Loucy (cell line): ENCODE results near the gene SRGAP2C.
"Not testable (repeated sequence)": the region's sequence is repeated elsewhere in the genome, so short reads cannot be mapped to it uniquely, and the experiment has no call there.

Experiments
- H2AFZ ChIP-seq: fragments of 200-600 bp; sonication (generic); 2 replicates; pipeline ENCODE4 v1.6.0; 2016; ENCODE audit warnings: antibody characterized with exemption, mild to moderate bottlenecking, low read length, moderate library complexity
- H3F3A ChIP-seq: fragments of 200-600 bp; 2 replicates; pipeline ENCODE4 v1.6.0; 2016; ENCODE audit warnings: antibody characterized with exemption, low read depth, mild to moderate bottlenecking
- H3K27me3 ChIP-seq: fragments of 200-600 bp; sonication (generic); 2 replicates; pipeline ENCODE4 v1.6.1; 2014; ENCODE audit warnings: low read length, mild to moderate bottlenecking; ENCODE audit not compliant: insufficient read depth, poor library complexity, severe bottlenecking
- H3K36me3 ChIP-seq: fragments of 200-600 bp; sonication (generic); 2 replicates; pipeline ENCODE4 v1.6.1; 2016; ENCODE audit warnings: low read length; ENCODE audit not compliant: insufficient read depth
- H3K4me1 ChIP-seq: fragments of 200-600 bp; sonication (generic); 2 replicates; pipeline ENCODE4 v1.5.1; 2014; ENCODE audit warnings: low read length, mild to moderate bottlenecking; ENCODE audit not compliant: insufficient read depth, poor library complexity, severe bottlenecking
- H3K4me2 ChIP-seq: fragments of 200-600 bp; sonication (generic); 2 replicates; pipeline ENCODE4 v1.6.0; 2014; ENCODE audit warnings: antibody characterized with exemption, low read length, low read depth, mild to moderate bottlenecking; ENCODE audit not compliant: poor library complexity, severe bottlenecking
- H3K4me3 ChIP-seq: fragments of 200-600 bp; sonication (generic); 2 replicates; pipeline ENCODE4 v1.5.1; 2014; ENCODE audit warnings: low read length, mild to moderate bottlenecking, mixed read lengths; ENCODE audit not compliant: poor library complexity, severe bottlenecking
- H3K79me2 ChIP-seq: fragments of 200-600 bp; sonication (generic); 2 replicates; pipeline ENCODE4 v1.6.1; 2014; ENCODE audit warnings: low read length; ENCODE audit not compliant: insufficient read depth
- H3K9ac ChIP-seq: fragments of 200-600 bp; sonication (generic); 2 replicates; pipeline ENCODE4 v1.6.0; 2014; ENCODE audit warnings: mild to moderate bottlenecking, low read depth, low read length, moderate library complexity; ENCODE audit not compliant: poor library complexity, severe bottlenecking
- H3K9me2 ChIP-seq: fragments of 200-600 bp; sonication (generic); replicated peaks from 2 replicates; pipeline ENCODE4 v1.6.1; 2016; ENCODE audit warnings: low read depth, low read length, mixed read lengths
- H3K9me3 ChIP-seq: fragments of 200-600 bp; sonication (generic); 2 replicates; pipeline ENCODE4 v1.6.1; 2014; ENCODE audit warnings: mild to moderate bottlenecking, antibody characterized with exemption, low read length, low read depth; ENCODE audit not compliant: insufficient read depth
- H4K20me1 ChIP-seq: fragments of 200-600 bp; sonication (generic); 2 replicates; pipeline ENCODE4 v1.6.0; 2014; ENCODE audit warnings: antibody characterized with exemption, low read length, mild to moderate bottlenecking; ENCODE audit not compliant: insufficient read depth, poor library complexity, severe bottlenecking

The SRGAP2C gene

GRCh38 chr1:121269973-121270372, 85.2 kb downstream of the SRGAP2C start:
- H3F3A ChIP-seq, H3K9me2 ChIP-seq, H4K20me1 ChIP-seq, H3K4me1 ChIP-seq, H3K79me2 ChIP-seq, H3K9ac ChIP-seq, H3K4me2 ChIP-seq, H3K36me3 ChIP-seq, H3K4me3 ChIP-seq, H3K9me3 ChIP-seq, H2AFZ ChIP-seq, H3K27me3 ChIP-seq: not testable (repeated sequence)

GRCh38 chr1:121271143-121271715, 86.5 kb downstream of the SRGAP2C start:
- not testable (repeated sequence) for H3K4me3 ChIP-seq, H3K9me2 ChIP-seq, H3F3A ChIP-seq, H3K9ac ChIP-seq, H3K79me2 ChIP-seq, H3K27me3 ChIP-seq, H3K36me3 ChIP-seq, H3K9me3 ChIP-seq, H3K4me2 ChIP-seq, H3K4me1 ChIP-seq, H2AFZ ChIP-seq, H4K20me1 ChIP-seq

- not testable (repeated sequence) for H3K9me3 ChIP-seq, H3K4me1 ChIP-seq, H3K27me3 ChIP-seq, H3K9ac ChIP-seq, H3K4me3 ChIP-seq, H3K79me2 ChIP-seq, H3K4me2 ChIP-seq, H4K20me1 ChIP-seq, H2AFZ ChIP-seq, H3K9me2 ChIP-seq, H3F3A ChIP-seq, H3K36me3 ChIP-seq
Observed at GRCh38 chr1:121275435-121275834, 90.7 kb downstream of the SRGAP2C start.

- not testable (repeated sequence) for H3K9me2 ChIP-seq, H3K4me3 ChIP-seq, H3K9me3 ChIP-seq, H4K20me1 ChIP-seq, H3K79me2 ChIP-seq, H3F3A ChIP-seq, H3K9ac ChIP-seq, H3K27me3 ChIP-seq, H3K4me2 ChIP-seq, H2AFZ ChIP-seq, H3K36me3 ChIP-seq, H3K4me1 ChIP-seq
Observed at GRCh38 chr1:121278202-121278601, 93.4 kb downstream of the SRGAP2C start.

GRCh38 chr1:121278777-121279547, 94.2 kb downstream of the SRGAP2C start:
- H3K9me2 ChIP-seq, H3K4me2 ChIP-seq, H3K27me3 ChIP-seq, H4K20me1 ChIP-seq, H3K36me3 ChIP-seq, H3K4me1 ChIP-seq, H3K9me3 ChIP-seq, H2AFZ ChIP-seq, H3K4me3 ChIP-seq, H3K79me2 ChIP-seq, H3K9ac ChIP-seq, H3F3A ChIP-seq: not testable (repeated sequence)

- not testable (repeated sequence) for H3K9ac ChIP-seq, H3F3A ChIP-seq, H2AFZ ChIP-seq, H3K4me2 ChIP-seq, H3K36me3 ChIP-seq, H3K9me3 ChIP-seq, H3K27me3 ChIP-seq, H3K4me1 ChIP-seq, H4K20me1 ChIP-seq, H3K9me2 ChIP-seq, H3K4me3 ChIP-seq, H3K79me2 ChIP-seq
Observed at GRCh38 chr1:121279548-121279898, 94.7 kb downstream of the SRGAP2C start.

- H3K79me2 ChIP-seq, H3K36me3 ChIP-seq, H3K4me1 ChIP-seq, H3K4me3 ChIP-seq, H2AFZ ChIP-seq, H3K4me2 ChIP-seq, H3K9me2 ChIP-seq, H3F3A ChIP-seq, H3K9me3 ChIP-seq, H3K9ac ChIP-seq, H3K27me3 ChIP-seq, H4K20me1 ChIP-seq: not testable (repeated sequence)
Observed at GRCh38 chr1:121280699-121281317, 96.0 kb downstream of the SRGAP2C start.
